Body of pancreas (tissue), 4 donors: ENCODE results near the gene HPSE2.
A peak's percentile ranks its signal among the peaks of the same experiment; 100 is the strongest.

Experiments
- CTCF ChIP-seq, 7 experiments: fragments of 450-650 bp in 4 of 7; fragments of 200-600 bp in 3 of 7; sonication (generic) in 3 of 7; IDR thresholded peaks; one replicate each; pipeline ENCODE4 v1.5.1; 2016 to 2019; ENCODE audit warnings: antibody characterized with exemption in 7 of 7
- POLR2A ChIP-seq, 3 donors: fragments of 450-650 bp; IDR thresholded peaks; one replicate each; pipeline ENCODE4 v1.6.1; 2016; ENCODE audit warnings: antibody characterized with exemption in 3 of 3, mild to moderate bottlenecking in 2 of 3

- TF ChIP-seq POLR2A (IDR thresholded peaks at IDR 0.05) = peak in 2 of 3 donors; percentile 40 to 54
- peak; percentile 74 to 98 (median 94) for TF ChIP-seq CTCF (IDR thresholded peaks at IDR 0.05)
These were observed 767.9 kb downstream of the HPSE2 start for GRCh38 chr10:98467506-98468318.
